Loucy (cell line): Measurements from ENCODE around the gene CPA5.

ENCODE experiments used
- CTCF ChIP-seq: fragments of 200-600 bp; sonication (generic); conservative IDR thresholded peaks from 2 replicates; pipeline ENCODE4 v1.5.1; 2014; ENCODE audit warnings: mild to moderate bottlenecking, antibody characterized with exemption, low read length
- EZH2phosphoT487 ChIP-seq: fragments of 200-600 bp; IDR thresholded peaks from 2 replicates; pipeline ENCODE4 v1.6.1; 2018; ENCODE audit warnings: antibody characterized with exemption, mild to moderate bottlenecking, moderate library complexity, borderline replicate concordance

GRCh38 chr7:130362251-130362816 is 17.7 kb downstream of the CPA5 start:
- TF ChIP-seq CTCF (no peak), EZH2phosphoT487 (no peak)
